Neutrophil (primary cell): ENCODE data around the gene OR6S1.

ENCODE experiments used
- H3K27ac ChIP-seq: fragments of 200-600 bp; sonication (generic); 2 replicates; pipeline ENCODE4 v1.5.1; 2016; ENCODE audit warnings: mild to moderate bottlenecking, moderate library complexity
- H3K27me3 ChIP-seq: fragments of 200-600 bp; sonication (generic); 2 replicates; pipeline ENCODE4 v1.6.0; 2016; ENCODE audit warnings: mild to moderate bottlenecking
- H3K36me3 ChIP-seq: fragments of 200-600 bp; sonication (generic); 2 replicates; pipeline ENCODE4 v1.5.1; 2017
- H3K4me1 ChIP-seq, 2 experiments: fragments of 200-600 bp in 1 of 2; sonication (generic) in 1 of 2; 1 replicate in 1 of 2; 2 replicates in 1 of 2; pipeline versions ENCODE4 v1.5.1 to v1.6.1; 2013 to 2016; ENCODE audit warnings: low read depth in 1 of 2, low read length in 1 of 2, mild to moderate bottlenecking in 1 of 2, moderate library complexity in 1 of 2; ENCODE audit not compliant: control insufficient read depth in 1 of 2, insufficient read depth in 1 of 2
- H3K4me3 ChIP-seq, 2 experiments: fragments of 200-600 bp in 1 of 2; sonication (generic) in 1 of 2; 1 replicate in 1 of 2; 2 replicates in 1 of 2; pipeline ENCODE4 v1.5.1; 2013 to 2016; ENCODE audit warnings: low read depth in 1 of 2, low read length in 1 of 2, mild to moderate bottlenecking in 1 of 2, moderate library complexity in 1 of 2
- H3K9me3 ChIP-seq: fragments of 200-600 bp; sonication (generic); 2 replicates; pipeline ENCODE4 v1.5.1; 2016
- CTCF ChIP-seq: fragments of 200-600 bp; sonication (generic); IDR thresholded peaks from 2 replicates; pipeline ENCODE4 v1.5.1; 2016; ENCODE audit warnings: antibody characterized with exemption

Gene OR6S1

GRCh38 chr14:20686386-20687143 lies 45.1 kb upstream of the OR6S1 start:
- no peak overlapping the region for H3K4me3 ChIP-seq
- peaks cover 38 to 39% of the 10 kb centered on the region in 2 experiments for H3K4me1 ChIP-seq
- H3K27me3 ChIP-seq = peaks cover 39% of the 10 kb centered on the region
- H3K36me3 ChIP-seq = no peaks in the 10 kb centered on the region
- no peaks in the 10 kb centered on the region for H3K9me3 ChIP-seq
- no peak for TF ChIP-seq CTCF
- no peak overlapping the region for H3K27ac ChIP-seq

- Histone ChIP-seq H3K4me3 (peak overlapping the region; percentile 75 to 83), H3K27me3 (peaks cover 41% of the 10 kb centered on the region), H3K4me1 (peaks cover 48 to 51% of the 10 kb centered on the region in 2 experiments), H3K9me3 (no peaks in the 10 kb centered on the region), H3K36me3 (no peaks in the 10 kb centered on the region), H3K27ac (no peak overlapping the region)
- TF ChIP-seq CTCF = no peak
These were observed 43.4 kb upstream of the OR6S1 start for GRCh38 chr14:20684662-20685456.

DNA sequence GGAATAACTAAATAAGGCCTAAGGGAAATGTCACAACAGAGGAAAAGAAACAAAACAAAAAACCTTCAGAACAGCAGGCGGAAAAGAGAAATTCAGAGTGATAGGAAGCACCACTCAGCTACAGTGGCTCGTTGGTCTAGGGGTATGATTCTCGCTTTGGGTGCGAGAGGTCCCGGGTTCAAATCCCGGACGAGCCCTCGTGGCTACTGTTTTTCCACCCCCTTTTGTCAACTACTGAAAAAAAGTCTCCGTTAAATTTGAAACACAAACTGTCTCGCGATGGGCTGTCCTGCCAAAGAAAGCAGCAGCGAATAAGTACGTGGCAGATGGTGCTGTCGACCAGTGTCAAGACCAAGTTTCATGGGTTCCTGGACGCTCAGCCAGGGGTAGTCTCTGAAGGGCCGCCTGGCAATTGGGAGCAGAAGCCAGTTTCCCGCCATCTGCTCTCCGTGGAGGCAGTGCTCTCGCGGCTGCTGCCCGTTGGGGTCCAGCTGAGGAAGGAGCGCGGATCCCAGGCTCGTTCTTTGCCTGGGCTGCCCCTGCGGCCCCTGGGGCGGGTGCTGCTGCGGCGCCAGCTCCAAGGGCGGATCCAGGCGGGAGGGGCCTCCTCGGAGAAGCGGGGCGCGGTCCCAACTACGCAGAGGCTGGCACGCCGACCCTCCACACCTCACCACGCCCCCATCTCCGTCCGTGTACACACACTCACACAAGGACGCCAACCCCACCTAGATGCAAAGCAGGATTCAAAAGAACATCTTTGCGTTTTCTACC lies 42.6 kb upstream of the OR6S1 start, which contains the start of gene RNASE4:
RNASE4 (plus strand) TSS at position 670 of the 771 bp plus-strand sequence. CDS start 14,812 bp downstream, outside the sequence.
- H3K27me3 ChIP-seq = peaks cover 41% of the 10 kb centered on the region
- H3K4me1 ChIP-seq = peaks cover 48 to 51% of the 10 kb centered on the region in 2 experiments
- peak within 1 kb of the TSS; percentile 70 for H3K27ac ChIP-seq
- no peak for TF ChIP-seq CTCF
- H3K36me3 ChIP-seq = no peaks in the 10 kb centered on the region
- peak within 1 kb of the TSS; percentile 75 to 83 for H3K4me3 ChIP-seq
- no peaks in the 10 kb centered on the region for H3K9me3 ChIP-seq

DNA sequence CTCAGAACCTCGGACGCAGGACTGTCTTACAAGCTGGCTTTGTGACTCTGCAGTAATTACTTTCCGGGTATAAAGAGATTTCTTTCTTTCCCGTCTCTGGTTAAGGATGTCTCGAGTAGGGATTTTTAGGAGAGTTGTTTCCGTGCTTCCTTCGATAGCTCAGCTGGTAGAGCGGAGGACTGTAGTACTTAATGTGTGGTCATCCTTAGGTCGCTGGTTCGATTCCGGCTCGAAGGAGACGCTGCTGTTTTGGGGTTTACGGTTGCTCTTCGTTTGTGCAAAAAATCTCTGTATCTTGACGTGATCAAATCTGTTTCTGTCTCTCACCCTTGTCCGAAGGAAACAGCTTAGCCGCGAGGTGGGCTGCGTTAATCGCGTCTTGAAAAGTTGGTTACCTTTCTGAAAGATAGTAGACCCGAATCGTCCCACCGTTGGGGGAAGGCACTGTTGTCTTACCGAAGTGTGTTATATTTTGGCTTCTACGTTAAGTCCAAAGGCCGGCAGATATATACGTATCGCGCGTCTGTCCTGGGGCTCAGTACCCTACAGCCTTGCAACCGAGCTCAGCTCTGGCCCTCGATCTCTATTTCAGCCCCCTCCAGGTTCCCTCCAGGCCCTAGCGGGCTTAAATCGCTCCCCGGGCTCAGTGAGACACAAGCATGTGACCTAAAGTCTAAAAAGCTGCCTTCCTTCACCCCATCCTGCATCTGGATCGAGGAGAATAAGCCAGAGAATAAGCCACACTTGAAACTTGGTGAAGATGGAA lies 41.8 kb upstream of the OR6S1 start:
- no peaks in the 10 kb centered on the region for H3K36me3 ChIP-seq
- H3K9me3 ChIP-seq = no peaks in the 10 kb centered on the region
- peak overlapping the region; percentile 75 to 83 for H3K4me3 ChIP-seq
- H3K4me1 ChIP-seq = peaks cover 48 to 51% of the 10 kb centered on the region in 2 experiments
- no peak for TF ChIP-seq CTCF
- peak overlapping the region; percentile 70 for H3K27ac ChIP-seq
- H3K27me3 ChIP-seq = peaks cover 41% of the 10 kb centered on the region
